Measurements from ENCODE around the gene IL1RAP. TPM values are rescaled to one million over a fixed set of nuclear protein-coding genes. Genes with fewer than 3 reads are reported as not detected.

IL1RAP gene
- total and polyA plus RNA-seq, 10 donors: 1.1 to 47.4 (median 24.6) TPM

DNA sequence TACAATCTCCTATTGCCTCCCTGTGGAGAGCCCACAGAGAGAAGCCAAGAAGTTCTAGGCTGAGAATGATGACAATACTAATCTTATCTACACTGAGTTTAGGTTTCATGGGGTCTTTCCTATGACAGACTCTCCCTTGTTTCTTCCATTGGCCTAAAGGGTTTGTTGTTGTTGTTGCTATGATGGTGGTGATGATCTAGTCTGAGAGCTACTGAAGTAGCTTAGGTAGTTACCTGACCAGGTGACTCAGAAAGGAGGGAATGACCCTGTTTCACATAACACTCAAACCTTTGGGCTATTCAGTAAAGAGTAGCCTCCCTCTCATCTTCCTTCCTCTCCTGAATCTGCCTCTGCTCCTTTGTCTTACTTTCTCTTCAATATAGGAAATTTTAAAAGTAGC lies 178.4 kb downstream of the IL1RAP start:
- Histone ChIP-seq H3K9me3 (peaks cover 0 to 7% (median 0%) of the 10 kb centered on the region in 8 donors), H3K27me3 (replicated peaks in 1 of 7) (no peaks in the 10 kb centered on the region), H3K36me3 (no peaks in the 10 kb centered on the region), H3K4me3 (no peak overlapping the region), H3K4me1 (peaks cover 0 to 4% (median 0%) of the 10 kb centered on the region in 6 donors), H3K27ac (no peak overlapping the region)
- no peak for DNase-seq
- intact Hi-C loops (cut with DNase I; ENCODE audit: low total_unique reads): no loop called here
- TF ChIP-seq, protein P1, sequence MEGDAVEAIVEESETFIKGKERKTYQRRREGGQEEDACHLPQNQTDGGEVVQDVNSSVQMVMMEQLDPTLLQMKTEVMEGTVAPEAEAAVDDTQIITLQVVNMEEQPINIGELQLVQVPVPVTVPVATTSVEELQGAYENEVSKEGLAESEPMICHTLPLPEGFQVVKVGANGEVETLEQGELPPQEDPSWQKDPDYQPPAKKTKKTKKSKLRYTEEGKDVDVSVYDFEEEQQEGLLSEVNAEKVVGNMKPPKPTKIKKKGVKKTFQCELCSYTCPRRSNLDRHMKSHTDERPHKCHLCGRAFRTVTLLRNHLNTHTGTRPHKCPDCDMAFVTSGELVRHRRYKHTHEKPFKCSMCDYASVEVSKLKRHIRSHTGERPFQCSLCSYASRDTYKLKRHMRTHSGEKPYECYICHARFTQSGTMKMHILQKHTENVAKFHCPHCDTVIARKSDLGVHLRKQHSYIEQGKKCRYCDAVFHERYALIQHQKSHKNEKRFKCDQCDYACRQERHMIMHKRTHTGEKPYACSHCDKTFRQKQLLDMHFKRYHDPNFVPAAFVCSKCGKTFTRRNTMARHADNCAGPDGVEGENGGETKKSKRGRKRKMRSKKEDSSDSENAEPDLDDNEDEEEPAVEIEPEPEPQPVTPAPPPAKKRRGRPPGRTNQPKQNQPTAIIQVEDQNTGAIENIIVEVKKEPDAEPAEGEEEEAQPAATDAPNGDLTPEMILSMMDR (IDR thresholded peaks at IDR 0.05 in 8 of 11, conservative IDR thresholded peaks at IDR 0.05 in 3 of 11): no peak
- TF ChIP-seq POLR2AphosphoS5 (IDR thresholded peaks at IDR 0.05) (no peak), POLR2A (IDR thresholded peaks at IDR 0.05) (no peak)

DNA sequence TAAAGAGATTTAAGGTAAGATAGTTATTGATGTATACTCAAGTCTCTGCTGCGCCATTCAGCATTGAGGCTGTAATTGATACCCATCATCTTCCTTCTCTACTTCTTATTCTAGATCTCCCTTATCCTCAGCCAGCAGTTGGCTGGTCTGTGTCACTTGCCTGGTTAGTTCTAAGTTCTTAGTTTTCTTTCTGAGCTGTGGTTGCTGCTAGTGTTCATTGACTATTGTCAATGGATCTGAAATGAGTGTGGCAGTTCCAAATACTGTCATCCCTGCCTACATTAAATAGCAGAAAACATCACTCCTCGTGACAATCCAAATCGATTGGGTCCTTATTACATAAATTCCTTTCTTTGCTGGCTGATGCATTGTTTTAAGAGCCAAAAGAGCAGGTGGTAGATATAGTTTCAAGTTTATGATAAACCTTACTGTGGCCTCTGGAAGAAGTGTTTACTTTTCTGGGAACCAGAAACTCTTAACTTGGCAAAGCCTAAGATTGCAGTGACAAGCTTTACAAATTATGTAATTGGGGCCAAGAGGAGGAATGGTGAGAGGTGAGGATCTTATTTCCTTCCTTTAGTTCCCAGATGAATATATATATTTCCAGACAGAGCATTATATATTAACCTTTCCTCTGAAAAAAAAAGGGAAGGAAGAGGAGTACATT lies 180.6 kb downstream of the IL1RAP start:
- no peaks in the 10 kb centered on the region for H3K36me3 ChIP-seq
- no peak for DNase-seq
- no peaks in the 10 kb centered on the region for H3K9me3 ChIP-seq
- 85 to 95% (median 89%) methylated on average over 3 of the region's 3 CpGs for WGBS, 5 donors
- H3K27me3 ChIP-seq (replicated peaks in 1 of 7): peaks cover 0 to 7% (median 0%) of the 10 kb centered on the region in 7 donors
- TF ChIP-seq, protein P1 (IDR thresholded peaks at IDR 0.05 in 8 of 11, conservative IDR thresholded peaks at IDR 0.05 in 3 of 11): no peak
- TF ChIP-seq POLR2A (IDR thresholded peaks at IDR 0.05) (no peak), POLR2AphosphoS5 (IDR thresholded peaks at IDR 0.05) (no peak)
- H3K4me1 ChIP-seq: peaks cover 0 to 10% (median 0%) of the 10 kb centered on the region in 6 donors
- no peak overlapping the region for H3K27ac ChIP-seq
- intact Hi-C loops (cut with DNase I; ENCODE audit: low total_unique reads): no loop called here
- H3K4me3 ChIP-seq: no peak overlapping the region

DNA sequence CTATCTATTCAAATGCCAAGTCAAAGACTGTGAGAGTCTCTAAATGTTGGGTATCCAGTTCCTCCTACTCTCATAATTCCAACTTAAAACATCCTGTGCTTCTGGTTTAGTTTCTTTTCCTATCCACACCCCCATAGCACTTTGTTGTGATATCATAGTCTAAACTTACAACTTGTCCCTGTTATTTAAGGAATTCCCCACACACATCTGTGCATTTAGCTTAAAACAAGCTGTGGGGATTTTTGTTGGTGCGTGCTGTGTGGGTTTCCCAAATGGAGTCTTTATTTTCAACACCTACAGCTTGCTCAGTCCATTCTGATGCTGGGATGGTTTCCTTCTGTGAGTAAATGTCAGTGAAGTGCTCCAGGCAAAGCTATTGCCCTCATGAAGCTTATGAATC lies 181.3 kb downstream of the IL1RAP start:
- 81 to 94% (median 83%) methylated on average over 1 of the region's 1 CpG for WGBS, 5 donors
- DNase-seq: no peak
- H3K27me3 ChIP-seq (replicated peaks in 1 of 7): peaks cover 0 to 7% (median 0%) of the 10 kb centered on the region in 7 donors
- no peaks in the 10 kb centered on the region for H3K9me3 ChIP-seq
- no peak overlapping the region for H3K27ac ChIP-seq
- H3K4me1 ChIP-seq: peaks cover 0 to 10% (median 0%) of the 10 kb centered on the region in 6 donors
- no peaks in the 10 kb centered on the region for H3K36me3 ChIP-seq
- H3K4me3 ChIP-seq: no peak overlapping the region
- intact Hi-C loops (cut with DNase I; ENCODE audit: low total_unique reads): no loop called here
- TF ChIP-seq POLR2A (IDR thresholded peaks at IDR 0.05) (no peak), POLR2AphosphoS5 (IDR thresholded peaks at IDR 0.05) (no peak)
- TF ChIP-seq, protein P1 (IDR thresholded peaks at IDR 0.05 in 8 of 11, conservative IDR thresholded peaks at IDR 0.05 in 3 of 11): no peak

DNA sequence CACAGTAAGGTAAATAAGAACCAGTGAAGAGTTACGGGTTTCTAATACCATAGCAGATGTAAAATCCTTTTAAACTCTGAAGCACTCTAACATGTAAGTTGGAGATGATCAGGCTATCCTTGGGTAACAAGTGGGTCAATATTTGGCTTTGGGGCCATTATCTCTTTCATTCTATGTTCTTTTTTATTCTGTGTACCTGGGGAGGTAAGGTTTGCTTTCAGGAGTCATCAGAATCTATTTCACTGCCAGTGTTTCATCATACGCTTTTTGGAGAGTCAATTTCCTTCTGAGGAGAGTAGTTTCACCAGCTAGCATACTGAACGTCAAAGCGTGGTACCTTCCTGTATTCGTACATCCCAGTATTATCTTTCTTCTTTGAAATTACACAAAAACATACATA lies 182.1 kb downstream of the IL1RAP start:
- intact Hi-C loops (cut with DNase I; ENCODE audit: low total_unique reads): no loop called here
- 73 to 89% (median 82%) methylated on average over 5 of the region's 5 CpGs for WGBS, 5 donors
- Histone ChIP-seq H3K4me1 (peaks cover 0 to 10% (median 0%) of the 10 kb centered on the region in 6 donors), H3K27me3 (replicated peaks in 1 of 7) (peaks cover 0 to 7% (median 0%) of the 10 kb centered on the region in 7 donors), H3K9me3 (no peaks in the 10 kb centered on the region), H3K27ac (no peak overlapping the region), H3K36me3 (no peaks in the 10 kb centered on the region), H3K4me3 (no peak overlapping the region)
- TF ChIP-seq POLR2AphosphoS5 (IDR thresholded peaks at IDR 0.05) (no peak), POLR2A (IDR thresholded peaks at IDR 0.05) (no peak)
- TF ChIP-seq, protein P1 (IDR thresholded peaks at IDR 0.05 in 8 of 11, conservative IDR thresholded peaks at IDR 0.05 in 3 of 11): no peak
- no peak for DNase-seq

Measured in spleen (tissue), 11 donors.